SK-N-SH (cell line): ENCODE results near the gene GNPTAB. TPM values are rescaled to one million over a fixed set of nuclear protein-coding genes. Genes with fewer than 3 reads are reported as not detected.
A peak's percentile ranks its signal among the peaks of the same experiment; 100 is the strongest.

Experiments
- CTCF ChIA-PET: fragments of 300-600, 350-600 bp; formaldehyde crosslinking; extraction: SDS; loops from one replicate; lab custom pipeline; 2021; lab: Yijun Ruan, JAX
- POLR2A ChIA-PET: fragments of 350-600 bp; sonication (Branson Sonifier 250); formaldehyde crosslinking; extraction: SDS; loops from one replicate; lab custom pipeline; 2020; ENCODE audit warnings: antibody characterized with exemption, inconsistent platforms; lab: Yijun Ruan, JAX
- DNase-seq: peaks from one replicate; pipeline ENCODE4 v3.0.0; 2012
- H2AFZ ChIP-seq: fragments of 200-600 bp; sonication (generic); 2 replicates; pipeline ENCODE4 v1.8.1; 2016; ENCODE audit warnings: antibody characterized with exemption, mild to moderate bottlenecking, low read depth
- H3F3A ChIP-seq: fragments of 200-600 bp; sonication (generic); replicated peaks from 2 replicates; pipeline ENCODE3; 2016; ENCODE audit warnings: antibody characterized with exemption, mild to moderate bottlenecking; ENCODE audit not compliant: insufficient read depth
- H3K27ac ChIP-seq, 2 experiments: fragments of 200-500 bp in 1 of 2; fragments of 200-600 bp in 1 of 2; sonication (Bioruptor generic) in 1 of 2; sonication (generic), shearing (Covaris generic) in 1 of 2; 2 replicates each; pipeline versions ENCODE4 v1.5.1 to v1.6.1; 2014 to 2016; ENCODE audit warnings: low read depth in 2 of 2, inconsistent platforms in 1 of 2, low read length in 1 of 2, mild to moderate bottlenecking in 1 of 2, mixed read lengths in 1 of 2
- H3K27me3 ChIP-seq: fragments of 200-600 bp; sonication (generic), shearing (Covaris generic); 2 replicates; pipeline ENCODE4 v1.6.1; 2016; ENCODE audit warnings: mixed run types; ENCODE audit not compliant: insufficient read depth
- H3K36me3 ChIP-seq, 2 experiments: fragments of 200-500 bp in 1 of 2; fragments of 200-600 bp in 1 of 2; sonication (Bioruptor generic) in 1 of 2; sonication (generic) in 1 of 2; replicated peaks in 1 of 2; 2 replicates each; pipeline versions ENCODE3 to v1.5.1; 2014 to 2016; ENCODE audit warnings: low read length in 1 of 2, mild to moderate bottlenecking in 1 of 2; ENCODE audit not compliant: insufficient read depth in 2 of 2, control insufficient read depth in 1 of 2
- H3K4me1 ChIP-seq, 2 experiments: fragments of 200-500 bp in 1 of 2; fragments of 200-600 bp in 1 of 2; sonication (Bioruptor generic) in 1 of 2; sonication (generic), shearing (Covaris generic) in 1 of 2; 2 replicates each; pipeline versions ENCODE4 v1.5.1 to v1.6.1; 2014 to 2016; ENCODE audit warnings: low read depth in 1 of 2, low read length in 1 of 2, mixed run types in 1 of 2; ENCODE audit not compliant: insufficient read depth in 2 of 2, control insufficient read depth in 1 of 2
- H3K4me2 ChIP-seq: fragments of 200-600 bp; sonication (generic), shearing (Covaris generic); 2 replicates; pipeline ENCODE4 v1.6.1; 2017; ENCODE audit warnings: mixed run types
- H3K4me3 ChIP-seq, 2 experiments: fragments of 200-500 bp in 1 of 2; fragments of 200-600 bp in 1 of 2; sonication (Bioruptor generic) in 1 of 2; sonication (generic), shearing (Covaris generic) in 1 of 2; 2 replicates each; pipeline versions ENCODE4 v1.5.1 to v1.8.1; 2014 to 2016; ENCODE audit warnings: low read depth in 2 of 2, inconsistent platforms in 1 of 2, low read length in 1 of 2, mild to moderate bottlenecking in 1 of 2, mixed read lengths in 1 of 2, moderate library complexity in 1 of 2
- H3K79me2 ChIP-seq: fragments of 200-600 bp; sonication (generic); 2 replicates; pipeline ENCODE4 v1.8.1; 2017; ENCODE audit warnings: mild to moderate bottlenecking; ENCODE audit not compliant: insufficient read depth
- H3K9ac ChIP-seq: fragments of 200-600 bp; sonication (generic); 2 replicates; pipeline ENCODE4 v1.6.1; 2017; ENCODE audit warnings: mixed run types
- H3K9me2 ChIP-seq: fragments of 200-600 bp; sonication (generic); 2 replicates; pipeline ENCODE4 v1.6.1; 2017; ENCODE audit warnings: mixed run types
- H3K9me3 ChIP-seq: fragments of 200-600 bp; sonication (generic); 2 replicates; pipeline ENCODE4 v1.6.1; 2017; ENCODE audit warnings: mixed run types, mild to moderate bottlenecking, moderate library complexity
- H4K20me1 ChIP-seq: fragments of 200-600 bp; sonication (generic); 2 replicates; pipeline ENCODE4 v1.6.1; 2017; ENCODE audit warnings: mild to moderate bottlenecking, mixed run types; ENCODE audit not compliant: insufficient read depth
- CTCF ChIP-seq: fragments of 200-600 bp; sonication (generic); IDR thresholded peaks from 2 replicates; pipeline ENCODE4 v1.6.1; 2017; ENCODE audit warnings: antibody characterized with exemption, mild to moderate bottlenecking, moderate library complexity
- ELF1 ChIP-seq: IDR thresholded peaks from 2 replicates; pipeline ENCODE4 v1.4.0; 2012
- EP300 ChIP-seq, 2 experiments: IDR thresholded peaks; 2 replicates each; pipeline versions ENCODE4 v1.4.0 to v1.6.1; 2012; ENCODE audit warnings: borderline replicate concordance in 1 of 2, low read depth in 1 of 2, low read length in 1 of 2
- EZH2phosphoT487 ChIP-seq: fragments of 200-600 bp; sonication (generic); IDR thresholded peaks from 2 replicates; pipeline ENCODE4 v1.6.1; 2017; ENCODE audit warnings: low read depth, mixed run types, mild to moderate bottlenecking, antibody characterized with exemption, moderate library complexity, borderline replicate concordance
- FOXM1 ChIP-seq: IDR thresholded peaks from 2 replicates; pipeline ENCODE4 v1.4.0; 2012; ENCODE audit warnings: low read depth, mild to moderate bottlenecking
- GABPA ChIP-seq: IDR thresholded peaks from 2 replicates; pipeline ENCODE4 v1.4.0; 2012; ENCODE audit warnings: low read depth, mild to moderate bottlenecking
- GATA2 ChIP-seq: sonication (generic); formaldehyde crosslinking; IDR thresholded peaks from 2 replicates; pipeline ENCODE4 v1.5.0; 2020; ENCODE audit warnings: mild to moderate bottlenecking, missing genetic modification reagents
- MEF2A ChIP-seq: IDR thresholded peaks from 2 replicates; pipeline ENCODE4 v1.4.0; 2012; ENCODE audit warnings: low read depth, borderline replicate concordance
- MXI1 ChIP-seq: IDR thresholded peaks from 2 replicates; pipeline ENCODE4 v1.6.1; 2012; ENCODE audit warnings: mild to moderate bottlenecking, low read depth, low read length, improper control_type of control experiment
- NRF1 ChIP-seq: IDR thresholded peaks from 2 replicates; pipeline ENCODE4 v1.6.1; 2012; ENCODE audit warnings: low read depth, mild to moderate bottlenecking, low read length
- POLR2AphosphoS5 ChIP-seq: IDR thresholded peaks from 2 replicates; pipeline ENCODE4 v1.6.1; 2012; ENCODE audit warnings: low read depth, low read length
- RAD21 ChIP-seq: IDR thresholded peaks from 2 replicates; pipeline ENCODE4 v1.6.1; 2012; ENCODE audit warnings: mild to moderate bottlenecking, low read length
- RCOR1 ChIP-seq: fragments of 150-350 bp; IDR thresholded peaks from 2 replicates; pipeline ENCODE4 v1.6.1; 2017; ENCODE audit warnings: antibody characterized with exemption, low read length
- RFX5 ChIP-seq: IDR thresholded peaks from 2 replicates; pipeline ENCODE4 v1.6.1; 2012; ENCODE audit warnings: mild to moderate bottlenecking, improper control_type of control experiment, low read length
- SMC3 ChIP-seq: IDR thresholded peaks from 2 replicates; pipeline ENCODE4 v1.6.1; 2012; ENCODE audit warnings: low read depth, low read length, improper control_type of control experiment
- TCF12 ChIP-seq: IDR thresholded peaks from 2 replicates; pipeline ENCODE4 v1.4.0; 2012
- USF2 ChIP-seq: fragments of 150-350 bp; IDR thresholded peaks from 2 replicates; pipeline ENCODE4 v1.6.1; 2017; ENCODE audit warnings: antibody characterized with exemption, low read length, low read depth, borderline replicate concordance
- YY1 ChIP-seq: IDR thresholded peaks from 2 replicates; pipeline ENCODE4 v1.4.0; 2012; ENCODE audit warnings: low read depth, mild to moderate bottlenecking
- WGBS: methylation state at CpG from one replicate; pipeline ENCODE4 v1.1.6; 2017; ENCODE audit warnings: low lambda C conversion rate; 5-methylcytosine and 5-hydroxymethylcytosine counted together
- polyA plus RNA-seq, 3 experiments: library from polyadenylated mRNA; depleted of rRNA; stranded (reverse); fragments of >200 nt; gene quantifications; 2 replicates each; pipeline ENCODE4 v1.2.3, GENCODE V29; 2012

GNPTAB gene
- polyA plus RNA-seq, 1 of the 3 experiments (the other 2 are of a cell fraction), result 18.8 TPM

GRCh38 chr12:101832030-101832429 lies 1.3 kb upstream of the GNPTAB start:
- no peak overlapping the region for H2AFZ ChIP-seq
- 56% methylated on average over 1 of the region's 1 CpG for WGBS
- peaks cover 4% of the 10 kb centered on the region for H3F3A ChIP-seq
- H3K27me3 ChIP-seq, result no peaks in the 10 kb centered on the region
- POLR2A ChIA-PET, result no interaction called here
- no peak overlapping the region for H3K27ac ChIP-seq
- CTCF ChIA-PET, result interaction anchor here (1.2 to 5.1 kb wide), 9 partner anchors 8 to 423 kb away, joined by 3 to 40 read pairs (median 11); no protein-coding TSS in a partner anchor
- no peak overlapping the region for H3K4me3 ChIP-seq
- TF ChIP-seq POLR2AphosphoS5 (no peak), RCOR1 (no peak), FOXM1 (no peak), NRF1 (no peak), EZH2phosphoT487 (no peak), RFX5 (no peak), GATA2 (CRISPR knock-in tag) (no peak), RAD21 (no peak), SMC3 (no peak), EP300 (IDR thresholded peaks at IDR 0.05; ENCODE audit: borderline replicate concordance in 1 of 2, low read depth in 1 of 2, low read length in 1 of 2) (no peak), GABPA (no peak), MEF2A (no peak), YY1 (no peak), TCF12 (no peak)
- H3K9me3 ChIP-seq, result no peaks in the 10 kb centered on the region
- H3K4me1 ChIP-seq, result peaks cover 3 to 8% of the 10 kb centered on the region in 2 experiments; a peak in 2 of 4 replicates
- H3K4me2 ChIP-seq, result no peak overlapping the region
- no peaks in the 10 kb centered on the region for H3K36me3 ChIP-seq
- H3K79me2 ChIP-seq, result peaks cover 13% of the 10 kb centered on the region
- DNase-seq, result no peak
- no peaks in the 10 kb centered on the region for H4K20me1 ChIP-seq
- no peaks in the 10 kb centered on the region for H3K9me2 ChIP-seq
- no peak overlapping the region for H3K9ac ChIP-seq

GRCh38 chr12:101829639-101830366 lies 956 bp downstream of the GNPTAB start:
- no peaks in the 10 kb centered on the region for H4K20me1 ChIP-seq
- peak overlapping the region; percentile 85 for H3K9ac ChIP-seq
- no peaks in the 10 kb centered on the region for H3K9me2 ChIP-seq
- CTCF ChIA-PET, result interaction anchor here (0.7 to 5.1 kb wide), 22 partner anchors 9 to 1757 kb away, joined by 3 to 40 read pairs (median 4); partner anchors contain the start of gene STAB2
- POLR2A ChIA-PET, result no interaction called here
- no peaks in the 10 kb centered on the region for H3K9me3 ChIP-seq
- DNase-seq, result no peak
- no peak overlapping the region for H3K27ac ChIP-seq
- peaks cover 3 to 8% of the 10 kb centered on the region in 2 experiments; a peak in 2 of 4 replicates for H3K4me1 ChIP-seq
- peak overlapping the region; percentile 99 for H2AFZ ChIP-seq
- H3K27me3 ChIP-seq, result no peaks in the 10 kb centered on the region
- H3K79me2 ChIP-seq, result peaks cover 24% of the 10 kb centered on the region
- no peaks in the 10 kb centered on the region for H3K36me3 ChIP-seq
- H3K4me2 ChIP-seq, result peak overlapping the region; percentile 96
- WGBS, result 33% methylated on average over 11 of the region's 11 CpGs
- H3K4me3 ChIP-seq, result peak overlapping the region; percentile 86 to 98
- peaks cover 4% of the 10 kb centered on the region for H3F3A ChIP-seq
- TF ChIP-seq RCOR1 (no peak), USF2 (no peak), MXI1 (no peak), EP300 (IDR thresholded peaks at IDR 0.05; ENCODE audit: borderline replicate concordance in 1 of 2, low read depth in 1 of 2, low read length in 1 of 2) (no peak), CTCF (no peak), YY1 (no peak), ELF1 (no peak)
